CD14-positive monocyte (primary cell): Measurements from ENCODE around the gene CYP2R1. TPM values are rescaled to one million over a fixed set of nuclear protein-coding genes. Genes with fewer than 3 reads are reported as not detected.

Experiments used
- DNase-seq, 3 donors: peaks; one replicate each; pipeline ENCODE4 v3.0.0-alpha.2; 2011 to 2022
- H2AFZ ChIP-seq: 2 replicates; pipeline ENCODE4 v1.6.0; 2012; ENCODE audit warnings: mild to moderate bottlenecking, low read depth, low read length, inconsistent platforms; ENCODE audit not compliant: insufficient read depth, poor library complexity, severe bottlenecking
- H3K27ac ChIP-seq, 2 donors: 1 replicate in 1 of 2; 2 replicates in 1 of 2; pipeline ENCODE4 v1.5.1; 2012 to 2013; ENCODE audit warnings: low read length in 2 of 2, control low read depth in 1 of 2, inconsistent platforms in 1 of 2, low read depth in 1 of 2, mild to moderate bottlenecking in 1 of 2
- H3K27me3 ChIP-seq, 2 donors: one replicate each; pipeline versions ENCODE4 v1.6.0 to v1.6.1; 2011 to 2013; ENCODE audit warnings: low read length in 2 of 2; ENCODE audit not compliant: control insufficient read depth in 2 of 2, insufficient read depth in 2 of 2
- H3K36me3 ChIP-seq, 2 donors: replicated peaks in 1 of 2; 1 replicate in 1 of 2; 2 replicates in 1 of 2; pipeline versions ENCODE4 v1.5.1 to v1.6.1; 2012 to 2013; ENCODE audit warnings: low read length in 2 of 2, control low read depth in 1 of 2, inconsistent platforms in 1 of 2, mild to moderate bottlenecking in 1 of 2; ENCODE audit not compliant: insufficient read depth in 2 of 2, control insufficient read depth in 1 of 2
- H3K4me1 ChIP-seq, 2 donors: 1 replicate in 1 of 2; 2 replicates in 1 of 2; pipeline versions ENCODE4 v1.5.1 to v1.6.1; 2012 to 2013; ENCODE audit warnings: low read length in 2 of 2, control low read depth in 1 of 2, inconsistent platforms in 1 of 2, mild to moderate bottlenecking in 1 of 2, moderate library complexity in 1 of 2; ENCODE audit not compliant: insufficient read depth in 2 of 2, control insufficient read depth in 1 of 2
- H3K4me2 ChIP-seq: replicated peaks from 2 replicates; pipeline ENCODE3; 2012; ENCODE audit warnings: low read length, moderate library complexity, mild to moderate bottlenecking; ENCODE audit not compliant: poor library complexity, severe bottlenecking; ENCODE audit errors: extremely low read depth
- H3K4me3 ChIP-seq, 3 experiments: fragments of 200-600 bp in 1 of 3; sonication (generic) in 1 of 3; replicated peaks in 1 of 3; 1 replicate in 2 of 3; 2 replicates in 1 of 3; pipeline ENCODE4 v1.5.1; 2011 to 2013; ENCODE audit warnings: low read length in 3 of 3, mild to moderate bottlenecking in 3 of 3, control low read depth in 2 of 3, low read depth in 2 of 3, inconsistent platforms in 1 of 3, moderate library complexity in 1 of 3
- H3K79me2 ChIP-seq: 2 replicates; pipeline ENCODE4 v1.6.0; 2012; ENCODE audit warnings: mild to moderate bottlenecking, control low read depth, inconsistent platforms, low read length, moderate library complexity; ENCODE audit not compliant: insufficient read depth
- H3K9ac ChIP-seq: 2 replicates; pipeline ENCODE4 v1.6.0; 2017; ENCODE audit warnings: low read length, mild to moderate bottlenecking; ENCODE audit not compliant: insufficient read depth, poor library complexity, severe bottlenecking
- H3K9me3 ChIP-seq, 2 donors: replicated peaks in 1 of 2; 1 replicate in 1 of 2; 2 replicates in 1 of 2; pipeline versions ENCODE4 v1.5.1 to v1.6.1; 2012 to 2013; ENCODE audit warnings: low read length in 2 of 2, control low read depth in 1 of 2; ENCODE audit not compliant: control insufficient read depth in 1 of 2, insufficient read depth in 1 of 2
- H4K20me1 ChIP-seq: 2 replicates; pipeline ENCODE4 v1.6.0; 2012; ENCODE audit warnings: mild to moderate bottlenecking, low read length, control low read depth, moderate library complexity; ENCODE audit not compliant: insufficient read depth
- H3K27ac Mint-ChIP-seq, 7 donors: one replicate each; pipeline ENCODE4 v1.8.0; 2020; ENCODE audit warnings: mild to moderate bottlenecking in 7 of 7, mixed read lengths in 7 of 7, moderate library complexity in 6 of 7, inconsistent platforms in 2 of 7
- H3K27me3 Mint-ChIP-seq, 3 donors: one replicate each; pipeline ENCODE4 v1.8.0; 2021 to 2022; ENCODE audit warnings: low read depth in 3 of 3, mild to moderate bottlenecking in 3 of 3, mixed read lengths in 3 of 3, moderate library complexity in 3 of 3, inconsistent platforms in 1 of 3
- H3K36me3 Mint-ChIP-seq, 2 donors: one replicate each; pipeline ENCODE4 v1.8.0; 2020; ENCODE audit warnings: mixed read lengths in 2 of 2, inconsistent platforms in 1 of 2, mild to moderate bottlenecking in 1 of 2
- H3K4me1 Mint-ChIP-seq: one replicate; pipeline ENCODE4 v1.8.0; 2020; ENCODE audit warnings: mild to moderate bottlenecking, mixed read lengths
- H3K4me3 Mint-ChIP-seq, 2 donors: one replicate each; pipeline ENCODE4 v1.8.0; 2020; ENCODE audit warnings: mild to moderate bottlenecking in 2 of 2, mixed read lengths in 2 of 2, moderate library complexity in 1 of 2
- H3K9me3 Mint-ChIP-seq, 7 donors: one replicate each; pipeline ENCODE4 v1.8.0; 2020 to 2022; ENCODE audit warnings: mixed read lengths in 7 of 7, mild to moderate bottlenecking in 6 of 7, moderate library complexity in 6 of 7, inconsistent platforms in 2 of 7
- CTCF ChIP-seq: fragments of 200-600 bp; IDR thresholded peaks from one replicate; pipeline ENCODE4 v1.8.0; 2022; ENCODE audit warnings: antibody characterized with exemption, mild to moderate bottlenecking
- intact Hi-C, 2 donors: fragments of 100-400 bp; cut with micrococcal nuclease; formaldehyde crosslinking; loops; one replicate each; pipeline versions ENCODE4 v1.15.0 to v1.15.1; 2023
- polyA plus RNA-seq, 3 donors: library from polyadenylated mRNA; depleted of rRNA in 1 of 3; unstranded in 2 of 3; stranded (reverse) in 1 of 3; fragments of 300-500 nt in 2 of 3; fragments of >200 nt in 1 of 3; fragmentation: Illumina TruSeq in 2 of 3; gene quantifications; 1 replicate in 2 of 3; 2 replicates in 1 of 3; pipeline ENCODE4 v1.2.3, GENCODE V29; 2012 to 2021
- small RNA-seq: library from RNA; depleted of rRNA; stranded (forward); fragments of <200 nt; gene quantifications from one replicate; pipeline ENCODE3, GENCODE V24; 2012; ENCODE audit warnings: low read depth; ENCODE audit not compliant: insufficient read length

The CYP2R1 gene
- polyA plus RNA-seq, 3 donors, result 5.4 to 8.3 (median 7.0) TPM

- H3K79me2 ChIP-seq, result no peaks in the 10 kb centered on the region
- H3K9ac ChIP-seq, result no peak overlapping the region
- DNase-seq, result no peak
- no peaks in the 10 kb centered on the region for H4K20me1 ChIP-seq
- no peak for TF ChIP-seq CTCF
- H3K9me3 ChIP-seq, result no peaks in the 10 kb centered on the region
- Mint-ChIP-seq H3K27ac (no peak overlapping the region), H3K4me1 (no peaks in the 10 kb centered on the region), H3K9me3 (peaks cover 0 to 4% (median 2%) of the 10 kb centered on the region in 7 donors), H3K36me3 (peaks cover 20 to 41% of the 10 kb centered on the region in 2 donors), H3K27me3 (no peaks in the 10 kb centered on the region), H3K4me3 (no peak overlapping the region)
- no peak overlapping the region for H2AFZ ChIP-seq
- no peak overlapping the region for H3K4me3 ChIP-seq
- H3K36me3 ChIP-seq, result peaks cover 0 to 40% of the 10 kb centered on the region in 2 donors
- intact Hi-C loops, result no loop called here
- H3K4me1 ChIP-seq, result no peaks in the 10 kb centered on the region
- H3K27me3 ChIP-seq, result no peaks in the 10 kb centered on the region
- H3K4me2 ChIP-seq, result no peak overlapping the region
- no peak overlapping the region for H3K27ac ChIP-seq
Measured at GRCh38 chr11:14835496-14836492, 56.2 kb downstream of the CYP2R1 start.

Small RNAs within 50 kb of the gene (small RNA-seq; reads per million reads assigned to genes)
- not detected for gene CALCP

Other genes starting within 250 kb of the CYP2R1 start
- gene PDE3B, start 248.4 kb downstream of the CYP2R1 start, polyA plus RNA-seq, result 1 to 10 TPM; 4.0 to 6.0 (median 5.2) TPM
- gene CALCA, start 80.1 kb upstream of the CYP2R1 start, polyA plus RNA-seq, result not detected
- gene CALCB, start 181.4 kb upstream of the CYP2R1 start, polyA plus RNA-seq, result not detected
- gene INSC, start 222.7 kb upstream of the CYP2R1 start, polyA plus RNA-seq, result not detected